IMR-90 (cell line): Measurements from ENCODE around the gene CROCC2. TPM values are rescaled to one million over a fixed set of nuclear protein-coding genes. Genes with fewer than 3 reads are reported as not detected.

Source experiments
- ATAC-seq: fragments of 200-7000 bp; cut with Tn5 transposase; 2 replicates; pipeline ENCODE4 v1.9.1; 2020; ENCODE audit warnings: low read depth, mild to moderate bottlenecking, moderate library complexity
- BruUV-seq: library from RNA; stranded (reverse); fragments of 400-500 nt; replicated peaks from 2 replicates; lab custom pipeline; 2021; lab: Mats Ljungman, UMichigan
- CTCF ChIA-PET: fragments of 300-600 bp; formaldehyde crosslinking; extraction: SDS; loops from one replicate; lab custom pipeline; 2021; ENCODE audit warnings: antibody characterized with exemption; lab: Yijun Ruan, JAX
- POLR2A ChIA-PET: fragments of 300-600 bp; sonication (Branson Sonifier 250); formaldehyde crosslinking; loops from one replicate; lab custom pipeline; 2022; ENCODE audit warnings: antibody characterized with exemption; ENCODE audit not compliant: unreplicated experiment; lab: Charles Lee
- DNase-seq: peaks from one replicate; pipeline ENCODE4 v3.0.0; 2013
- H2AFZ ChIP-seq: replicated peaks from 2 replicates; pipeline ENCODE3; 2013; ENCODE audit warnings: low read length, mild to moderate bottlenecking; ENCODE audit not compliant: poor library complexity
- H2AK5ac ChIP-seq: 2 replicates; pipeline ENCODE4 v1.6.1; 2013; ENCODE audit warnings: low read depth, low read length, inconsistent platforms
- H2AK9ac ChIP-seq: replicated peaks from 2 replicates; pipeline ENCODE3; 2013; ENCODE audit warnings: mild to moderate bottlenecking, low read depth, low read length, moderate library complexity; ENCODE audit not compliant: poor library complexity
- H2BK120ac ChIP-seq: 2 replicates; pipeline ENCODE4 v1.6.1; 2013; ENCODE audit warnings: low read depth, low read length, inconsistent platforms
- H2BK15ac ChIP-seq: 3 replicates; pipeline ENCODE4 v1.6.1; 2013; ENCODE audit warnings: low read depth, low read length, inconsistent platforms
- H2BK20ac ChIP-seq: 2 replicates; pipeline ENCODE4 v1.6.1; 2013; ENCODE audit warnings: low read depth, mild to moderate bottlenecking, inconsistent platforms, low read length, moderate library complexity
- H2BK5ac ChIP-seq: 2 replicates; pipeline ENCODE4 v1.6.1; 2013; ENCODE audit warnings: mild to moderate bottlenecking, low read depth, low read length, inconsistent platforms; ENCODE audit not compliant: poor library complexity, severe bottlenecking
- H3K14ac ChIP-seq: replicated peaks from 2 replicates; pipeline ENCODE4 v1.6.1; 2013; ENCODE audit warnings: low read depth, low read length, inconsistent platforms
- H3K18ac ChIP-seq: 2 replicates; pipeline ENCODE4 v1.6.1; 2013; ENCODE audit warnings: low read depth, low read length, control low read depth
- H3K23ac ChIP-seq: 2 replicates; pipeline ENCODE4 v1.6.1; 2013; ENCODE audit warnings: low read depth, low read length, inconsistent platforms
- H3K27ac ChIP-seq: 2 replicates; pipeline ENCODE4 v1.5.1; 2013; ENCODE audit warnings: mild to moderate bottlenecking, control low read depth, low read length; ENCODE audit not compliant: insufficient read depth
- H3K27me3 ChIP-seq: 2 replicates; pipeline ENCODE4 v1.6.1; 2013; ENCODE audit warnings: low read length; ENCODE audit not compliant: control insufficient read depth, insufficient read depth
- H3K36me3 ChIP-seq: 2 replicates; pipeline ENCODE4 v1.6.1; 2013; ENCODE audit warnings: low read length, mixed read lengths; ENCODE audit not compliant: control insufficient read depth, insufficient read depth
- H3K4ac ChIP-seq: 2 replicates; pipeline ENCODE4 v1.6.1; 2013; ENCODE audit warnings: low read depth, low read length, inconsistent platforms
- H3K4me1 ChIP-seq: 2 replicates; pipeline ENCODE4 v1.6.1; 2013; ENCODE audit warnings: low read length, mixed read lengths; ENCODE audit not compliant: control insufficient read depth, insufficient read depth
- H3K4me2 ChIP-seq: 2 replicates; pipeline ENCODE4 v1.6.1; 2013; ENCODE audit warnings: low read depth, mild to moderate bottlenecking, control low read depth, low read length, moderate library complexity
- H3K4me3 ChIP-seq: 2 replicates; pipeline ENCODE4 v1.5.1; 2013; ENCODE audit warnings: low read depth, mild to moderate bottlenecking, control low read depth, low read length, moderate library complexity; ENCODE audit not compliant: insufficient read depth
- H3K56ac ChIP-seq: 2 replicates; pipeline ENCODE4 v1.6.1; 2013; ENCODE audit warnings: low read length, inconsistent platforms; ENCODE audit not compliant: insufficient read depth; ENCODE audit errors: extremely low read depth
- H3K79me1 ChIP-seq, 2 experiments: 2 replicates each; pipeline ENCODE4 v1.6.1; 2013; ENCODE audit warnings: low read length in 2 of 2, inconsistent platforms in 1 of 2, low read depth in 1 of 2
- H3K9ac ChIP-seq: 2 replicates; pipeline ENCODE4 v1.6.1; 2013; ENCODE audit warnings: low read depth, low read length, control low read depth
- H3K9me1 ChIP-seq: 2 replicates; pipeline ENCODE4 v1.6.1; 2013; ENCODE audit warnings: low read length, inconsistent platforms; ENCODE audit not compliant: insufficient read depth
- H3K9me3 ChIP-seq: 2 replicates; pipeline ENCODE4 v1.6.1; 2013; ENCODE audit warnings: low read length; ENCODE audit not compliant: control insufficient read depth, insufficient read depth
- H4K20me1 ChIP-seq: 2 replicates; pipeline ENCODE4 v1.6.1; 2013; ENCODE audit warnings: low read length, inconsistent platforms; ENCODE audit not compliant: insufficient read depth
- H4K5ac ChIP-seq: 2 replicates; pipeline ENCODE4 v1.6.1; 2013; ENCODE audit warnings: mild to moderate bottlenecking, low read depth, low read length, control low read depth
- H4K8ac ChIP-seq, 2 experiments: 2 replicates each; pipeline ENCODE4 v1.6.1; 2013; ENCODE audit warnings: low read depth in 2 of 2, low read length in 2 of 2, control low read depth in 1 of 2, inconsistent platforms in 1 of 2
- H4K91ac ChIP-seq: 2 replicates; pipeline ENCODE4 v1.6.1; 2013; ENCODE audit warnings: low read depth, low read length, inconsistent platforms; ENCODE audit not compliant: insufficient read depth
- NFE2L2 ChIP-seq: fragments of 150-350 bp; IDR thresholded peaks from 2 replicates; pipeline ENCODE4 v1.6.1; 2016; ENCODE audit warnings: low read depth, mild to moderate bottlenecking, low read length
- SMC3 ChIP-seq: fragments of 150-350 bp; IDR thresholded peaks from 2 replicates; pipeline ENCODE4 v1.6.1; 2016; ENCODE audit warnings: low read depth, mild to moderate bottlenecking, antibody characterized with exemption, low read length, moderate library complexity
- WGBS, 2 experiments: methylation state at CpG; one replicate each; pipeline versions ENCODE4 v1.1.5 to v1.1.7; 2013; ENCODE audit warnings: missing lambda C conversion rate in 2 of 2; ENCODE audit not compliant: insufficient read length in 1 of 2; ENCODE audit errors: extremely low coverage in 2 of 2; 5-methylcytosine and 5-hydroxymethylcytosine counted together
- dilution Hi-C: fragments of 300-500 bp; cut with HindIII; formaldehyde crosslinking; loops from one replicate; pipeline ENCODE4 v1.14.3; 2018; ENCODE audit warnings: low sequenced_read_pairs; ENCODE audit not compliant: unreplicated experiment
- in situ Hi-C: fragments of 300-500 bp; cut with MboI; formaldehyde crosslinking; loops from 3 replicates; pipeline ENCODE4 v1.14.3; 2019; ENCODE audit warnings: low sequenced_read_pairs, inconsistent platforms, mixed read lengths
- intact Hi-C: fragments of 100-400 bp; cut with micrococcal nuclease; formaldehyde crosslinking; loops from 2 replicates; pipeline ENCODE4 v1.10.0; 2022
- polyA plus RNA-seq, 3 experiments: library from polyadenylated mRNA; depleted of rRNA; stranded (reverse); fragments of >200 nt; gene quantifications; 2 replicates each; pipeline ENCODE4 v1.2.3, GENCODE V29; 2012; ENCODE audit warnings: low replicate concordance in 1 of 3
- total RNA-seq: library from RNA; depleted of rRNA; stranded (reverse); fragments of >200 nt; gene quantifications from 2 replicates; pipeline ENCODE4 v1.2.3, GENCODE V29; 2012
- TF ChIP-seq, protein P1 (sequence below): fragments of 150-350 bp; IDR thresholded peaks from 2 replicates; pipeline ENCODE4 v1.6.1; 2017; ENCODE audit warnings: mild to moderate bottlenecking, antibody characterized with exemption, low read length, low read depth

Gene CROCC2
- total and polyA plus RNA-seq, 2 of the 4 experiments (the other 2 are of a cell fraction) = not detected

DNA sequence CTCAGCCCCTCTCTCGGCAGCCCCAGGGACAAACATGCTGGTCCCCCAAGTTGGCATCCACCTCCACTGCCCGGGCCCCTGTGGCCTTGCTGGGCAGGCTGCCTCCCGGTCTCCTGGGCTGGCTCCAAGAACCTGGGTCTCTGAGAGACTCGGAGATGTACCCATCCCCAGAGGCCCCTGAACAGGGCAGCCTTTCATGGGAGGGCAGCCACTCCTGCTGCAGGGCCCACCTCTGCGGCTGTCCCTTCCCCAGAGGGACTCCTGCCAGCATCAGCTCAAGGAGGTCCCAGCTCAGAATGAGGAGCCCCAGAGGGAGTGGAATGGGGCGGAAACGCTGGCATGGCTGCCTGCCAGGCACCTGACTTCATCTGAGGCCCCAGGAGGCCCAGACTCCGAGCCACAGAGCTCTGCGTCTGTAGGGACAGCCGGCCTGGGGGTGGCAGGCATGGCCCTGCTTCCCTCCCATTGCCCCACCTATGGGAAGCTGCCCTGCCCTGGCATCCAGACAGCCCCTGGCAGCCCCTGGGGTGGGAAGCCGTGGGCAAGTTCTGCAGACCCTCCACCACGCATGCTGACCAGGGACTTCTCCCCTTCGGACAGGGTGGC, 857 bp upstream of the CROCC2 start:
- Histone ChIP-seq H2BK15ac (no peak overlapping the region), H3K9me3 (no peaks in the 10 kb centered on the region), H3K27me3 (peaks cover 8% of the 10 kb centered on the region; the same call in 1 of the 2 replicates), H3K4me3 (no peak overlapping the region), H2BK120ac (no peak overlapping the region), H2AK5ac (no peak overlapping the region), H4K5ac (no peak overlapping the region), H3K14ac (no peak overlapping the region), H3K27ac (no peak overlapping the region), H3K79me1 (no peaks in the 10 kb centered on the region), H3K9me1 (no peaks in the 10 kb centered on the region), H2AK9ac (no peak overlapping the region), H4K8ac (no peak overlapping the region), H3K23ac (no peak overlapping the region), H3K9ac (no peak overlapping the region), H4K91ac (no peak overlapping the region), H3K56ac (no peak overlapping the region), H3K4me1 (no peaks in the 10 kb centered on the region), H4K20me1 (no peaks in the 10 kb centered on the region), H3K4me2 (no peak overlapping the region), H2BK5ac (no peak overlapping the region), H2AFZ (no peak overlapping the region), H3K36me3 (no peaks in the 10 kb centered on the region), H3K18ac (no peak overlapping the region), H2BK20ac (no peak overlapping the region), H3K4ac (no peak overlapping the region)
- 81% methylated on average over 5 of the region's 13 CpGs; no CpG with 5 or more reads in 1 of the 2 experiments for WGBS, 2 experiments
- DNase-seq (no peak), ATAC-seq (no peak)
- no TSS peak for BruUV-seq
- ChIA-PET POLR2A (no interaction called here), CTCF (no interaction called here)
- dilution Hi-C loops (no loop called here), intact Hi-C loops (no loop called here), in situ Hi-C loops (no loop called here)
- TF ChIP-seq SMC3 (no peak), NFE2L2 (no peak)
- TF ChIP-seq, protein P1, sequence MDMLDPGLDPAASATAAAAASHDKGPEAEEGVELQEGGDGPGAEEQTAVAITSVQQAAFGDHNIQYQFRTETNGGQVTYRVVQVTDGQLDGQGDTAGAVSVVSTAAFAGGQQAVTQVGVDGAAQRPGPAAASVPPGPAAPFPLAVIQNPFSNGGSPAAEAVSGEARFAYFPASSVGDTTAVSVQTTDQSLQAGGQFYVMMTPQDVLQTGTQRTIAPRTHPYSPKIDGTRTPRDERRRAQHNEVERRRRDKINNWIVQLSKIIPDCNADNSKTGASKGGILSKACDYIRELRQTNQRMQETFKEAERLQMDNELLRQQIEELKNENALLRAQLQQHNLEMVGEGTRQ = no peak
